HepG2 (cell line): ENCODE data around the gene SLC6A4. TPM values are rescaled to one million over a fixed set of nuclear protein-coding genes. Genes with fewer than 3 reads are reported as not detected.
A peak's percentile ranks its signal among the peaks of the same experiment; 100 is the strongest.

Source experiments
- CBFB ChIP-seq: sonication (generic); formaldehyde crosslinking; IDR thresholded peaks from 2 replicates; pipeline ENCODE4 v1.4.0; 2020; ENCODE audit warnings: missing genetic modification reagents
- ETV6 ChIP-seq: sonication (generic); formaldehyde crosslinking; conservative IDR thresholded peaks from 2 replicates; pipeline ENCODE4 v1.4.0; 2020; ENCODE audit warnings: missing genetic modification reagents
- FOXP4 ChIP-seq: sonication (generic); formaldehyde crosslinking; IDR thresholded peaks from 2 replicates; pipeline ENCODE4 v1.4.0; 2020; ENCODE audit warnings: missing genetic modification reagents
- HNRNPH1 ChIP-seq: fragments of 200-400 bp; formaldehyde crosslinking; optimal IDR thresholded peaks from 2 replicates; pipeline ENCODE3; 2017; ENCODE audit warnings: mild to moderate bottlenecking, low read depth, low read length
- HOXA5 ChIP-seq: sonication (generic); formaldehyde crosslinking; IDR thresholded peaks from 2 replicates; pipeline ENCODE4 v1.4.0; 2020; ENCODE audit warnings: missing genetic modification reagents
- KDM6A ChIP-seq: IDR thresholded peaks from 2 replicates; pipeline ENCODE4 v1.6.1; 2016; ENCODE audit warnings: low read depth
- MTA3 ChIP-seq: sonication (generic); formaldehyde crosslinking; IDR thresholded peaks from 2 replicates; pipeline ENCODE4 v1.4.0; 2020; ENCODE audit warnings: missing genetic modification reagents
- NFIB ChIP-seq: sonication (generic); formaldehyde crosslinking; IDR thresholded peaks from 2 replicates; pipeline ENCODE4 v1.9.0; 2021; ENCODE audit warnings: missing genetic modification reagents, mild to moderate bottlenecking, borderline replicate concordance
- PHF21A ChIP-seq: sonication (generic); formaldehyde crosslinking; IDR thresholded peaks from 2 replicates; pipeline ENCODE4 v1.5.0; 2020; ENCODE audit warnings: mild to moderate bottlenecking, missing genetic modification reagents
- POLR2AphosphoS5 ChIP-seq: IDR thresholded peaks from 2 replicates; pipeline ENCODE4 v1.6.1; 2012; ENCODE audit warnings: low read depth, low read length
- RFXAP ChIP-seq: sonication (generic); formaldehyde crosslinking; IDR thresholded peaks from 2 replicates; pipeline ENCODE4 v1.4.0; 2020; ENCODE audit warnings: missing genetic modification reagents, borderline replicate concordance
- SALL1 ChIP-seq: sonication (generic); formaldehyde crosslinking; IDR thresholded peaks from 2 replicates; pipeline ENCODE4 v1.8.0; 2022; ENCODE audit warnings: mild to moderate bottlenecking, missing genetic modification reagents
- SIX1 ChIP-seq: sonication (generic); formaldehyde crosslinking; IDR thresholded peaks from 2 replicates; pipeline ENCODE4 v1.4.0; 2020; ENCODE audit warnings: missing genetic modification reagents, borderline replicate concordance
- YEATS4 ChIP-seq: sonication (generic); formaldehyde crosslinking; IDR thresholded peaks from 2 replicates; pipeline ENCODE4 v1.4.0; 2020; ENCODE audit warnings: missing genetic modification reagents, borderline replicate concordance
- ZMYM3 ChIP-seq: sonication (generic); formaldehyde crosslinking; IDR thresholded peaks from 2 replicates; pipeline ENCODE4 v1.5.1; 2020; ENCODE audit warnings: mild to moderate bottlenecking, missing genetic modification reagents
- ZNF331 ChIP-seq: sonication (generic); formaldehyde crosslinking; IDR thresholded peaks from 2 replicates; pipeline ENCODE4 v1.4.0; 2020; ENCODE audit warnings: missing genetic modification reagents
- ZNF362 ChIP-seq: sonication (generic); formaldehyde crosslinking; IDR thresholded peaks from 2 replicates; pipeline ENCODE4 v1.4.0; 2020; ENCODE audit warnings: missing genetic modification reagents, mild to moderate bottlenecking, borderline replicate concordance
- ZNF570 ChIP-seq: sonication (generic); formaldehyde crosslinking; IDR thresholded peaks from 2 replicates; pipeline ENCODE4 v1.4.0; 2020; ENCODE audit warnings: mild to moderate bottlenecking, missing genetic modification reagents, borderline replicate concordance
- polyA plus RNA-seq, 8 experiments: library from polyadenylated mRNA; depleted of rRNA in 3 of 8; stranded (reverse) in 7 of 8; unstranded in 1 of 8; fragments of >200 nt; fragmentation: Illumina TruSeq in 4 of 8; extraction: Trizol in 4 of 8; gene quantifications; 2 replicates each; pipeline versions ENCODE4 v1.2.1 to v1.2.3, GENCODE V29; 2011 to 2016; ENCODE audit warnings: low read depth in 4 of 8, missing spikeins in 1 of 8, mixed read lengths in 1 of 8; ENCODE audit not compliant: insufficient read depth in 1 of 8
- total RNA-seq, 5 experiments: library from RNA; depleted of rRNA; stranded (reverse); fragments of >200 nt; fragmentation: Illumina TruSeq; extraction: Trizol; gene quantifications; 2 replicates each; pipeline ENCODE4 v1.2.3, GENCODE V29; 2016; ENCODE audit warnings: low read depth in 1 of 5
- TF ChIP-seq, protein P1 (sequence below): sonication (generic); formaldehyde crosslinking; IDR thresholded peaks from 2 replicates; pipeline ENCODE4 v1.8.0; 2023; ENCODE audit warnings: mild to moderate bottlenecking, missing genetic modification reagents
- TF ChIP-seq, protein P2 (sequence below): sonication (generic); formaldehyde crosslinking; IDR thresholded peaks from 2 replicates; pipeline ENCODE4 v1.4.0; 2020; ENCODE audit warnings: missing genetic modification reagents; ENCODE audit errors: not compliant biosample characterization
- TF ChIP-seq, protein P3 (sequence below): sonication (generic); formaldehyde crosslinking; IDR thresholded peaks from 2 replicates; pipeline ENCODE4 v1.4.0; 2020; ENCODE audit warnings: missing genetic modification reagents
- TF ChIP-seq, protein P4 (sequence below): sonication (generic); formaldehyde crosslinking; conservative IDR thresholded peaks from 2 replicates; pipeline ENCODE4 v1.8.0; 2022; ENCODE audit warnings: missing genetic modification reagents

Gene SLC6A4
- total and polyA plus RNA-seq, 2 of the 13 experiments (the other 11 are each of a cell fraction or from before 2014, with no cell fraction given): 7.6 to 20.3 TPM

DNA sequence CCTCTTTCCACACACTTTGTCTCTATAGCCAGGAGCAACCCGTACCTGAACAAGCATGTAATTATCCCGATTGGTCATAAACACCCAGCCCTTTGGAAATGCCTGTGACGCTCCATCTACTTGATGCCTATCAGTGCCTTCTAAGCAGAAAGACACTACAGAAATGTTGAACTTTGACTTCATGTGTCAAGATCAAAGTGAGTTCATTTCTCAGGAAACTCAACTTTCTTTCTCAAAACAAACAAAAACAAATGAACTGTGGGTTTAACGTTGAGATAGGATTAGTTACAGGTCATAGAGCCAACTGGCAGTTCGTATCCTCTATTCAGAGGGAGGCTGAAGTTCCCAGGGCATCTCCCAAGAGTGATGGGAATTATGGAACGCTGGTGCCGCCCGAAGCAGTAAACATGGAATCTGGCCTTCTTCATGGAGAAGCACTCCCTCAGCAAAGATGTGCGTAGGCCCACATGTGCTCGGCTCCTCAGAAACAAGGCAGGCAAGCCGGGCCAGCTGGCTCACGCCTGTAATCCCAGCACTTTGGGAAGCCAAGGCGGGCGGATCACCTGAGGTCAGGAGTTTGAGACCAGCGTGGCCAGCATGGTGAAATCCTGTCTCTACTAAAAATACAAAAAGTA is 9.5 kb downstream of the SLC6A4 start (continued):
- TF ChIP-seq ETV6 (no peak), CBFB (no peak), RFXAP (CRISPR knock-in tag) (no peak), POLR2AphosphoS5 (0 out of 2 replicates have a peak, but pooled peaks have one; percentile 33), SALL1 (CRISPR knock-in tag) (peak; percentile 66), FOXP4 (CRISPR knock-in tag) (peak; percentile 86), ZMYM3 (peak; percentile 61), HNRNPH1 (no peak), MTA3 (CRISPR knock-in tag) (no peak), ZNF331 (CRISPR knock-in tag) (no peak), SIX1 (peak; percentile 80), NFIB (CRISPR knock-in tag) (no peak), YEATS4 (CRISPR knock-in tag) (0 out of 2 replicates have a peak, but pooled peaks have one; percentile 23), PHF21A (CRISPR knock-in tag) (peak; percentile 90), KDM6A (CRISPR knock-in tag) (peak; percentile 73), ZNF362 (CRISPR knock-in tag) (no peak; the same call in 1 of the 2 replicates), HOXA5 (no peak), ZNF570 (CRISPR knock-in tag) (no peak)
- TF ChIP-seq, protein P1, sequence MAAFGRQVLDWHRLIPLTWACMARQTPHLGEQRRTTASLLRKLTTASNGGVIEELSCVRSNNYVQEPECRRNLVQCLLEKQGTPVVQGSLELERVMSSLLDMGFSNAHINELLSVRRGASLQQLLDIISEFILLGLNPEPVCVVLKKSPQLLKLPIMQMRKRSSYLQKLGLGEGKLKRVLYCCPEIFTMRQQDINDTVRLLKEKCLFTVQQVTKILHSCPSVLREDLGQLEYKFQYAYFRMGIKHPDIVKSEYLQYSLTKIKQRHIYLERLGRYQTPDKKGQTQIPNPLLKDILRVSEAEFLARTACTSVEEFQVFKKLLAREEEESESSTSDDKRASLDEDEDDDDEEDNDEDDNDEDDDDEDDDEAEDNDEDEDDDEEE (CRISPR knock-in tag): no peak
- TF ChIP-seq, protein P2, sequence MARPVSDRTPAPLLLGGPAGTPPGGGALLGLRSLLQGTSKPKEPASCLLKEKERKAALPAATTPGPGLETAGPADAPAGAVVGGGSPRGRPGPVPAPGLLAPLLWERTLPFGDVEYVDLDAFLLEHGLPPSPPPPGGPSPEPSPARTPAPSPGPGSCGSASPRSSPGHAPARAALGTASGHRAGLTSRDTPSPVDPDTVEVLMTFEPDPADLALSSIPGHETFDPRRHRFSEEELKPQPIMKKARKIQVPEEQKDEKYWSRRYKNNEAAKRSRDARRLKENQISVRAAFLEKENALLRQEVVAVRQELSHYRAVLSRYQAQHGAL (CRISPR knock-in tag): no peak
- TF ChIP-seq, protein P3, sequence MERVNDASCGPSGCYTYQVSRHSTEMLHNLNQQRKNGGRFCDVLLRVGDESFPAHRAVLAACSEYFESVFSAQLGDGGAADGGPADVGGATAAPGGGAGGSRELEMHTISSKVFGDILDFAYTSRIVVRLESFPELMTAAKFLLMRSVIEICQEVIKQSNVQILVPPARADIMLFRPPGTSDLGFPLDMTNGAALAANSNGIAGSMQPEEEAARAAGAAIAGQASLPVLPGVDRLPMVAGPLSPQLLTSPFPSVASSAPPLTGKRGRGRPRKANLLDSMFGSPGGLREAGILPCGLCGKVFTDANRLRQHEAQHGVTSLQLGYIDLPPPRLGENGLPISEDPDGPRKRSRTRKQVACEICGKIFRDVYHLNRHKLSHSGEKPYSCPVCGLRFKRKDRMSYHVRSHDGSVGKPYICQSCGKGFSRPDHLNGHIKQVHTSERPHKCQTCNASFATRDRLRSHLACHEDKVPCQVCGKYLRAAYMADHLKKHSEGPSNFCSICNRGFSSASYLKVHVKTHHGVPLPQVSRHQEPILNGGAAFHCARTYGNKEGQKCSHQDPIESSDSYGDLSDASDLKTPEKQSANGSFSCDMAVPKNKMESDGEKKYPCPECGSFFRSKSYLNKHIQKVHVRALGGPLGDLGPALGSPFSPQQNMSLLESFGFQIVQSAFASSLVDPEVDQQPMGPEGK (CRISPR knock-in tag): 0 out of 2 replicates have a peak, but pooled peaks have one; percentile 20
- TF ChIP-seq, protein P4, sequence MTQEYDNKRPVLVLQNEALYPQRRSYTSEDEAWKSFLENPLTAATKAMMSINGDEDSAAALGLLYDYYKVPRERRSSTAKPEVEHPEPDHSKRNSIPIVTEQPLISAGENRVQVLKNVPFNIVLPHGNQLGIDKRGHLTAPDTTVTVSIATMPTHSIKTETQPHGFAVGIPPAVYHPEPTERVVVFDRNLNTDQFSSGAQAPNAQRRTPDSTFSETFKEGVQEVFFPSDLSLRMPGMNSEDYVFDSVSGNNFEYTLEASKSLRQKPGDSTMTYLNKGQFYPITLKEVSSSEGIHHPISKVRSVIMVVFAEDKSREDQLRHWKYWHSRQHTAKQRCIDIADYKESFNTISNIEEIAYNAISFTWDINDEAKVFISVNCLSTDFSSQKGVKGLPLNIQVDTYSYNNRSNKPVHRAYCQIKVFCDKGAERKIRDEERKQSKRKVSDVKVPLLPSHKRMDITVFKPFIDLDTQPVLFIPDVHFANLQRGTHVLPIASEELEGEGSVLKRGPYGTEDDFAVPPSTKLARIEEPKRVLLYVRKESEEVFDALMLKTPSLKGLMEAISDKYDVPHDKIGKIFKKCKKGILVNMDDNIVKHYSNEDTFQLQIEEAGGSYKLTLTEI (CRISPR knock-in tag): no peak
